Activated CD8-positive, alpha-beta T cell treated with anti-CD3 and anti-CD28 coated beads for 36 hours (primary cell): ENCODE measurements around the gene PSME2. TPM values are rescaled to one million over a fixed set of nuclear protein-coding genes. Genes with fewer than 3 reads are reported as not detected.

ENCODE experiments used
- ATAC-seq: fragments of 200-7000 bp; cut with Tn5 transposase; one replicate; pipeline ENCODE4 v1.10.0; 2021; ENCODE audit warnings: mild to moderate bottlenecking, moderate library complexity
- CTCF ChIA-PET: fragments of 350-600 bp; sonication (Branson Sonifier 250); formaldehyde crosslinking; loops from one replicate; lab custom pipeline; 2021; ENCODE audit warnings: antibody characterized with exemption; lab: Charles Lee
- POLR2A ChIA-PET: fragments of 350-600 bp; sonication (Branson Sonifier 250); formaldehyde crosslinking; loops from one replicate; lab custom pipeline; 2021; ENCODE audit warnings: antibody characterized with exemption; lab: Charles Lee
- DNase-seq: peaks from one replicate; pipeline ENCODE4 v3.0.0-alpha.2; 2020
- H3K27ac Mint-ChIP-seq: one replicate; pipeline ENCODE4 v1.8.0; 2021; ENCODE audit warnings: mild to moderate bottlenecking, mixed read lengths
- H3K27me3 Mint-ChIP-seq: one replicate; pipeline ENCODE4 v1.8.0; 2021; ENCODE audit warnings: mixed read lengths
- H3K36me3 Mint-ChIP-seq: one replicate; pipeline ENCODE4 v1.8.0; 2021; ENCODE audit warnings: low read depth, mixed read lengths
- H3K4me1 Mint-ChIP-seq: one replicate; pipeline ENCODE4 v1.8.0; 2021; ENCODE audit warnings: low read depth, mixed read lengths
- H3K4me3 Mint-ChIP-seq: one replicate; pipeline ENCODE4 v1.8.0; 2021; ENCODE audit warnings: mild to moderate bottlenecking, moderate library complexity, mixed read lengths
- H3K9me3 Mint-ChIP-seq: one replicate; pipeline ENCODE4 v1.8.0; 2021; ENCODE audit warnings: mixed read lengths
- intact Hi-C: fragments of 100-400 bp; cut with micrococcal nuclease; formaldehyde crosslinking; loops from one replicate; pipeline ENCODE4 v1.10.0; 2022
- total RNA-seq, 2 experiments: library from RNA; stranded (reverse); gene quantifications; one replicate each; pipeline ENCODE4 v1.2.3, GENCODE V29; 2021
- TF ChIP-seq, protein P1 (sequence below): fragments of 200-600 bp; IDR thresholded peaks from one replicate; pipeline ENCODE4 v1.8.0; 2022; ENCODE audit warnings: antibody characterized with exemption, mild to moderate bottlenecking

The PSME2 gene
- total RNA-seq, 2 experiments from 2014 or later = 440 TPM

DNA sequence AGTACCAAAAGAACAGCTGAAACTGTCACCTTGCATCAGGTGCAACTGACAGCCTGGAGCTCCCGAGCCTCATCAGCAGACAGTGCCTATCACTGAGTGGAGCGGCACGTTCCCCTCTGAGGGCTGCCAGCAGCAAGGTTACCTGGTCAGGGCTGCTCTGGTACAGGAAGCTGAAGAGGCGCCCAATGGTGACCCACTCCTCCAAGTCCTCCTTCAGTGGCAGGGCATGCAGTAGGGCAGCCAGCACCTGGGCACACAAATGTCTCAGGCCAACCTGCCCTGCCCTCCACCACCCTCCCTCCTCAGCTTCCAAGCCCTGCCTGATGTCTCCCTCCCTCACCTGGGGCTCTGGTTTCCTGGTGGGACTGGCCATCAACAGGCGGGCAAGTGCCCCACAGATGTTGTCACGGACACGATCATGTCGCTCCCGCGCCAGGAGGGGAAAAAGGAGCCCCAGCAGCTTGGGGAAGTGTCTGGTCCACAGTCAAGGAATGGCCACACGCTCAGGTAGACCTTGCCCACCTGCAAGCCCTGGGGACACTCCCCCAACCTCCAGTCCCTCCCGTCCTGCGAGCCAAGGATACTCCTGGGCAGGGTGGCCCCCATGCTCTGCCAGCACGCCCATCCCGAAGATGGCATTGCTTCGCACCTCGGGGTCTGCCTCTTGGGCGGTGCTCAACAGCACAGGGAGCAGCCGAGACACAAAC, 35.1 kb upstream of the PSME2 start:
- no peaks in the 10 kb centered on the region for H3K27me3 Mint-ChIP-seq
- DNase-seq (no peak), ATAC-seq (no peak)
- H3K27ac Mint-ChIP-seq = no peak overlapping the region
- TF ChIP-seq, protein P1, sequence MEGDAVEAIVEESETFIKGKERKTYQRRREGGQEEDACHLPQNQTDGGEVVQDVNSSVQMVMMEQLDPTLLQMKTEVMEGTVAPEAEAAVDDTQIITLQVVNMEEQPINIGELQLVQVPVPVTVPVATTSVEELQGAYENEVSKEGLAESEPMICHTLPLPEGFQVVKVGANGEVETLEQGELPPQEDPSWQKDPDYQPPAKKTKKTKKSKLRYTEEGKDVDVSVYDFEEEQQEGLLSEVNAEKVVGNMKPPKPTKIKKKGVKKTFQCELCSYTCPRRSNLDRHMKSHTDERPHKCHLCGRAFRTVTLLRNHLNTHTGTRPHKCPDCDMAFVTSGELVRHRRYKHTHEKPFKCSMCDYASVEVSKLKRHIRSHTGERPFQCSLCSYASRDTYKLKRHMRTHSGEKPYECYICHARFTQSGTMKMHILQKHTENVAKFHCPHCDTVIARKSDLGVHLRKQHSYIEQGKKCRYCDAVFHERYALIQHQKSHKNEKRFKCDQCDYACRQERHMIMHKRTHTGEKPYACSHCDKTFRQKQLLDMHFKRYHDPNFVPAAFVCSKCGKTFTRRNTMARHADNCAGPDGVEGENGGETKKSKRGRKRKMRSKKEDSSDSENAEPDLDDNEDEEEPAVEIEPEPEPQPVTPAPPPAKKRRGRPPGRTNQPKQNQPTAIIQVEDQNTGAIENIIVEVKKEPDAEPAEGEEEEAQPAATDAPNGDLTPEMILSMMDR = no peak
- intact Hi-C loops = no loop called here
- CTCF ChIA-PET = interaction anchor here (1.1 kb wide), 1 partner anchor 125 kb away, joined by 4 read pairs; no protein-coding TSS in a partner anchor
- peaks cover 21% of the 10 kb centered on the region for H3K36me3 Mint-ChIP-seq
- H3K4me1 Mint-ChIP-seq = peaks cover 6% of the 10 kb centered on the region
- H3K9me3 Mint-ChIP-seq = no peaks in the 10 kb centered on the region
- no peak overlapping the region for H3K4me3 Mint-ChIP-seq
- POLR2A ChIA-PET = interaction anchor here (0.8 to 13.4 kb wide), 7 partner anchors 10 to 52 kb away, joined by 3 to 163 read pairs (median 4); partner anchors contain the start of genes IRF9, PSME1, REC8 and TM9SF1

DNA sequence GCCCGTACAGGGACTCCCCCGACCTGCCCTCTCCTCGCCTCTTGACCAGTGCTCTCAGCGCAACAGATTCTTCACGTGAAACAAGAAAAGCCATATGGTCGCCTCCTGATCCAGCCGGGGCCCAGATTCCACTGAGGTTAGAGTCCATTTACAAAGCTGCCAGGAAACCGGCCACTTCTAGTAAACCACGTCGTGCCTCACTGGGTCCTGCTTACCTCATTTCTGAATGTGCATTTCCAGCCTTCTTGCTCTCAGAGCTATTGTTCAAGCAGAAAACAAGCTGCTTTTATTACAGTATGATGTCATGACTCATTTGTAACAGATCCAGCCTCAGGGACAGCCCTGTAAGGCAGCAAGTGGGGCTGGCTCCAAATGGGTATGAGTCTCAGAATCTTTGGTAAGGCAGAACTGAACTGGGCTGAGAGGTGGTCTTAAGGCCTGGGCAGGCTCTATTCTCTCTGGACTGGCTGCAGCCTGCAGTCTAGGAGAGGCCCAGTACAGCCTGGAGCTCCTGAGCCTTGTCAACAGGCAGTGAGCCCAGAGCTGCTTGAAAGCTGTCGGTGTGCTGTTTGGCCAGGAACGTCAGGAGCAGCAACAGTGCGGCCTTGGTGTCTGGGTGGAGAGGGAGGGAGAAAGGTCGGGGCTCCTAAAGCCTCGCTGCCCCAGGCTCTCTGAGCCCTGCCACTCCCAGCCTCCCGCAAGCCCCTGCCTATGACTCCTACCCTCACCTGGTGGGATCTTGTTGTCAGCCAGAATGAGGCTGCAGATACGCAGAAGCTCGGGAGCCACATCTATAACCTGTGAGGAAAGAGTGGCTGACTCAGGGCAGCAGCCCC, 33.8 kb upstream of the PSME2 start:
- ATAC-seq (no peak), DNase-seq (no peak)
- intact Hi-C loops = no loop called here
- TF ChIP-seq, protein P1 = no peak
- H3K4me3 Mint-ChIP-seq = no peak overlapping the region
- ChIA-PET POLR2A (interaction anchor here (0.6 to 13.4 kb wide), 10 partner anchors 8 to 53 kb away, joined by 3 to 163 read pairs (median 12); partner anchors contain the start of genes CHMP4A, IPO4, IRF9 and PSME1), CTCF (interaction anchor here (1.1 to 2.7 kb wide), 2 partner anchors 19 to 126 kb away, joined by 4 to 13 read pairs; partner anchors contain the start of gene IRF9)
- H3K4me1 Mint-ChIP-seq = peaks cover 2% of the 10 kb centered on the region
- H3K9me3 Mint-ChIP-seq = no peaks in the 10 kb centered on the region
- peaks cover 21% of the 10 kb centered on the region for H3K36me3 Mint-ChIP-seq
- no peaks in the 10 kb centered on the region for H3K27me3 Mint-ChIP-seq
- peak overlapping the region; percentile 5 for H3K27ac Mint-ChIP-seq

DNA sequence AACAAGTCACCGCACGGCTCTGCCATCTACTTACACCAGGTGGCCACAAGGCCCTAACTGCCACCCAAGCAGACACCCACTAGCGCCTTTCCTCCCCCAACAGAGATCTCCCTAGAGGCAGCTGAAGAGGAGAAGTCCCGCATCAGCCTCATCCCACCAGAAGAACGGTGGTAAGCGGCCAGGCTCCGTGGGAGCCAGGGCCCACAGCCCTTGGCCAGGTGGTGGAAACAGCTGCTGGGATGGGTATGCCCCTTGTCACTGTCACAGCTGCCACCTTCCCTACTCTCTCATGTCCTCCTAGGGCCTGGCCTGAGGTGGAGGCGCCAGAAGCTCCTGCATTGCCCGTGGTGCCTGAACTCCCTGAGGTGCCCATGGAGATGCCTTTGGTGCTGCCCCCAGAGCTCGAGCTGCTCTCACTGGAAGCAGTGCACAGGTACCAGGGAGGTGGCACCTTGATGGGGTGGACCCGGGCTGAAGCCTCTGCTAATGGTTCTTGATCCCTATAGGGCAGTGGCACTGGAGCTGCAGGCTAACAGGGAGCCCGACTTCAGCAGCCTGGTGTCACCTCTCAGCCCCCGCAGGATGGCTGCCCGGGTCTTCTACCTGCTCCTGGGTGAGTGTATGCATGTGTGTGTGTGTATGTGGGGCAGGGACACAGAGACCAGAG, 33.0 kb upstream of the PSME2 start:
- ATAC-seq (no peak), DNase-seq (no peak)
- intact Hi-C loops = no loop called here
- CTCF ChIA-PET = interaction anchor here (2.7 kb wide), 1 partner anchor 18 kb away, joined by 13 read pairs; the partner anchor contains the start of gene IRF9
- TF ChIP-seq, protein P1 = no peak
- peaks cover 17% of the 10 kb centered on the region for H3K36me3 Mint-ChIP-seq
- no peaks in the 10 kb centered on the region for H3K9me3 Mint-ChIP-seq
- no peak overlapping the region for H3K4me3 Mint-ChIP-seq
- H3K27ac Mint-ChIP-seq = no peak overlapping the region
- POLR2A ChIA-PET = interaction anchor here (0.6 to 13.4 kb wide), 8 partner anchors 8 to 34 kb away, joined by 3 to 163 read pairs (median 24); partner anchors contain the start of genes CHMP4A, IPO4, IRF9 and PSME2
- peaks cover 2% of the 10 kb centered on the region for H3K4me1 Mint-ChIP-seq
- H3K27me3 Mint-ChIP-seq = no peaks in the 10 kb centered on the region

DNA sequence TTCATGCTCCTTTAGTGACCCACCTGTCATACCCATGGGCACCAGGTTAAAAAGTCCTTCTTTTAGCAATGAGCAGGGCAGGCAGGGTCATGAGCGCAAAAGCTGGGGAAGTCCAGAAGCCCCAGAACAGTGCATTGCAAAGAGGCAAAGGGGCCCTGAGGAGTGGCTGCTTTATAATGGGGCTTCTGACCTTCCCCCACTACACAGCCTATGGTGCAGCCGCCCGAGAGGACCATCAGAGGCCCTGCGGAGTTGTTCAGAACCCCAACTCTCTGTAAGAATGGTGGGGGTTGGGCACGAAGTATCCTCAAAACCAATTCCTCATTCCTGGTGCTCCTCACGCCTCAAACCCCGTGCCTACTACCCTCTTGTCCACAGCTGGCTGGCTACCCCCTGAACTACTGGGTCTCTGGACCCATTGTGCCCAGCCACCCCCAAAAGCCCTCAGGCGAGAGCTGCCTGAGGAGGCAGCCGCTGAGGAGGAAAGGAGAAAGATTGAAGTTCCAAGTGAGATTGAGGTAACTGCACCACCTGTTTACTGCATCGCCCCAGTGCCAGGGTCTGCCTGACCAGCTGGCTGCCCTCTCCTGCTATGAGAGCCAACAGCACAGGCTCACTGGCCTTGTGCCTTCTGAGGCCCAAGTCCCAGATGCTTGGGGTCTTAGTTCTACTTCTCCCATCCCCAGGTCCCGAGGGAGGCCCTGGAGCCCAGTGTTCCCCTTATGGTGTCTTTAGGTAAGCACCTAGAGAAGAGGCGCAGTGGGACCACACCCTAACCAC, 32.2 kb upstream of the PSME2 start:
- Mint-ChIP-seq H3K9me3 (no peaks in the 10 kb centered on the region), H3K27me3 (no peaks in the 10 kb centered on the region), H3K4me1 (peaks cover 2% of the 10 kb centered on the region), H3K4me3 (no peak overlapping the region), H3K36me3 (peaks cover 16% of the 10 kb centered on the region), H3K27ac (no peak overlapping the region)
- ATAC-seq (no peak), DNase-seq (no peak)
- ChIA-PET POLR2A (interaction anchor here (1.9 to 13.4 kb wide), 6 partner anchors 7 to 33 kb away, joined by 6 to 163 read pairs (median 34); partner anchors contain the start of genes IPO4, IRF9, PSME2 and REC8), CTCF (interaction anchor here (2.7 kb wide), 1 partner anchor 17 kb away, joined by 13 read pairs; the partner anchor contains the start of gene IRF9)
- intact Hi-C loops = no loop called here
- TF ChIP-seq, protein P1 = no peak
